Mononuclear cell (primary cell): ENCODE data around the gene PPFIA3. TPM values are rescaled to one million over a fixed set of nuclear protein-coding genes. Genes with fewer than 3 reads are reported as not detected.
A peak's percentile ranks its signal among the peaks of the same experiment; 100 is the strongest.
"Not testable (repeated sequence)": the region's sequence is repeated elsewhere in the genome, so short reads cannot be mapped to it uniquely, and the experiment has no call there.

Experiments used
- H3K27me3 ChIP-seq: 2 replicates; pipeline ENCODE4 v1.6.0; 2011; ENCODE audit warnings: low read length, control low read depth; ENCODE audit not compliant: insufficient read depth
- H3K4me1 ChIP-seq: 2 replicates; pipeline ENCODE4 v1.5.1; 2011; ENCODE audit warnings: mild to moderate bottlenecking, low read length, control low read depth; ENCODE audit not compliant: insufficient read depth
- H3K4me3 ChIP-seq: 2 replicates; pipeline ENCODE4 v1.5.1; 2011; ENCODE audit warnings: mild to moderate bottlenecking, low read length, moderate library complexity
- H3K9me3 ChIP-seq: 2 replicates; pipeline ENCODE4 v1.5.1; 2011; ENCODE audit warnings: low read depth, mild to moderate bottlenecking, control low read depth, low read length
- total RNA-seq: library from RNA; depleted of rRNA; stranded (reverse); fragments of >200 nt; gene quantifications from one replicate; pipeline ENCODE4 v1.2.3, GENCODE V29; 2012

Gene PPFIA3
- 1.2 TPM for total RNA-seq

DNA sequence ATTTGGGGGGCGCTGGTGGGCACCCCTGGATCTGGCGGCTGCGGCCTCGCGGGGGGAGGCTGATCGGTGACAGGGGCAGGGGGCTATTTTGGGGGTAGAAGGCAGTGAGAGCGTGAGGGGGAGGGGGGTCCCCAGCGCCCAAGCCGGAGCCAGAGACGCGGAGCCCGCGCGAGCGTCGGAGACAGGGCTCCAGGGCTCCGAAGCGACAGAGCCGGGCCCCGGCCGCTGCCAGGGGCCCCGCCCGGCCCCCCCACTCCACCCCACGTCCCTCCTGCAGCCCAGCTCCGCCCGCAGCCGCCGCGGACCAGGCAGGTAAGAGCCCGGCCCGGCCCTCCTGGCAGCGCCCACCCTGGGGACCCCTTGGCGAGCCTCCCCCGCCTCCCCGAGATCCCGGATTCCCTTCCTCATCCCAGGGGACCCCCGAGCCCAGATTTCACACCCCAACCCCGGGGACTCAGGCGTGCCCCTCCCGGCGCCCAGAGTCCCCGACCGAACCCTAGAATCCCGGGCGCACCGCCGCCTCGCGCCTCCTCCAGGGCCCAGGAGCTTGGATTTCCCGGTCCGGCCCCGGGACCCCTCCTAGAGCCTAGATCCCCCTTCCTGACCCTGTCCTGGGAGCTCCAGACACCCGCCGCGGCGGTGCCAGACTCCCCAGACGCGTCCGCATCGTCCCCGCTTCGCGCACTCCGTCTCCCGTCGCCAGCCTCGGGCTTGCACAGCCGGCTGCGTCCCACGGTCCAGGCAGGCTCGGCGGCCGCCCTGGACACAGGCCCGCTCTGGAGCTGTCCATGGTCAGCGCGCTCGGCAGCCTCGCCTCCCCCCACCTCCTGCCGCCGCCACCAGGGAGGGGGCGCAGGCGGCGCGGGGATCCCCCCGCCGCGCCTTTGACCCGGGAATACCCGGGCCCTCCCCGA, at the start of gene PPFIA3:
PPFIA3 (plus strand) TSS at position 134 of the 914 bp plus-strand sequence. CDS start 8,330 bp downstream, outside the sequence.
- peaks cover 38% of the 10 kb centered on the region for H3K4me1 ChIP-seq
- no peaks in the 10 kb centered on the region for H3K9me3 ChIP-seq
- peaks cover 11% of the 10 kb centered on the region for H3K27me3 ChIP-seq
- H3K4me3 ChIP-seq, result peak within 1 kb of the TSS; percentile 43

DNA sequence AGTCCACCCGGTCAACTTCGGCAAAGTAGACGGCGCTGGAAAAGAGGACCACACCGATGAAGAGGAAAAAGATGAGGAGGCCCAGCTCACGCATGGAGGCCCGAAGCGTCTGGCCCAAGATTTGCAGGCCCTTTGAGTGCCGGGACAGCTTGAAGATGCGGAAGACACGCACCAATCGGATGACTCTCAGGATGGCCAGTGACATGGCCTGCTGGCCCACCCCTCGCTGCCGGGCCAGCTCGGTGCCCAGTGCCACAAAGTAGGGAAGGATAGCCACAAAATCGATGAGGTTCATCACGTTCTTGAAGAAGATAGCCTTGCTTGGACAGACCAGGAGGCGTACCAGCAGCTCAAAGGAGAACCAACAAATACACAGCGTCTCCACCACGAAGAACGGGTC, 48.9 kb upstream of the PPFIA3 start:
- H3K4me3 ChIP-seq, result no peak overlapping the region
- H3K4me1 ChIP-seq, result no peaks in the 10 kb centered on the region
- peaks cover 40% of the 10 kb centered on the region for H3K27me3 ChIP-seq
- H3K9me3 ChIP-seq, result no peaks in the 10 kb centered on the region

DNA sequence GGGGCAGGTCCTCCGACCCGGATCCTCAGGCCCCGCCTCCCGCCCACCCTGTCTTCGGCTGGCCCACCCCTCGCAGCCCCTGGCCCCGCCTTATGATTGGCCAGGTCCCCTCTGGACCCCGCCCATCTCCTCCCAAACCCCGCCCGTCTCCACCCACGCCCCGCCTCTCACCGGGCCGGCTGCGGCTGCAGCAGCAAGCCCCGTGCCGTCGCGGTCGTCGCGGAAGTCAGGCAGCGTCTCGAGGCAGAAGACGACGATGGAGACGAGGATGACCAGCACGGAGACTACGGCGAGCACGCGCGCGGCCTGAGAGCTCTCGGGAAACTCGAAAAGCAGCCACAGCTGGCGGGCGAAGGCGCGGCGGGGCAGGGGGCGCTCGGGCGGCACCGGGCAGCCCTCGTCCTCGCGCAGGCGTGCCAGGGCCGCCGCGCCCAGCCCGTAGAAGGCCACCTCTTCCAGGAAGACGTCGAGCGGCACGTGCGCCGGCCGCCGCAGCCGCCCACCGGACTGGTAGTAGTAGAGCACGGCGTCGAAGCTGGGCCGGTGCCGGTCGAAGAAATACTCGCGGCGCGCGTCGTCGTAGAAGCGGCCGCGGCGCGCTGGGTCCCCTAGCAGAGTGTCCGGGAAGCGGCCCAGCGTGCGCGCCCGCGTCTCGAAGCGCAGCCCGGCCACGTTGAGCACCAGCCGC, 47.3 kb upstream of the PPFIA3 start:
- Histone ChIP-seq H3K4me3 (no peak overlapping the region), H3K4me1 (no peaks in the 10 kb centered on the region), H3K9me3 (no peaks in the 10 kb centered on the region), H3K27me3 (peaks cover 29% of the 10 kb centered on the region)

DNA sequence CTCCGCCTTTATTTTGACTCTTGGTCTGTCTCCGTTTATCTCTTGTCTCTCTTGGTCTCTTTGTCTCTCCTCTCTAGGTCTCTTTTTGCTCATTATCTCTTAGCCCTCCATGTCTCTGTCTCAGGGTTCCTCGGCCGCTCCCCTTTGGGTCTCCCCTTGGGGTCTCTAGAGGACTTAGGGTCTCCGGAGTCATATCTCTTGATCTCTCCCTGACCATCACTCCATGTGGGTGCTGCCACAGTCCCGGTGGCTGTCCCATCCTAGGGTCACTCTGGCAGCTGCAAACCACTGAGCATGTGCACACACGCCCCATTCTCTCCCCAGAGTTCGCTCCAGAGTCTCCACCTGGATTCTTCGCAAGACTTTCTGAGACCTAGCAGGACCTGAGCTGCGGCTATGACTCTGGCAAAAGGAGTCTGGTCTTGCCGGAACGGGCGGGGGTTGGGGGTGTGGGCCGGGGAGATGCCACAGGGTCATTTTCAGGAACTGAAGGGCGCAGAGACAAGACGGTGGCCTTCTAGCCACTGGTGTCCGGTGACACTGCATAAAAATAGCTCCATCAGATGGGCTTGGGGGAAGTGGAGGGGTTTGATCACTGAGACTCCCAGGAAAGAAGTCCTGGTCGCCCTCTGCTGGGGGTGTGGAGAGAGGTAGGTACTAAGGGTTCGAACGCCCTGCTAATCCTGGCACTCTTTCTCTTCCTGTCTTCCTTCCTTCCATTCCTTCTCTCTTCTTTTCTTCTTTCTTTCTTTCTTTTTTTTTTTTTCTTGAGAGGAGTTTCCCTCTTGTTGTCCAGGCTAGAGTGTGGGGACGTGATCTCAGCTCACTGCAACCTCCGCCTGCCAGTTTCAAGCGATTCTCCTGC, 45.6 kb upstream of the PPFIA3 start:
- H3K27me3 ChIP-seq, result peaks cover 25% of the 10 kb centered on the region
- H3K9me3 ChIP-seq, result no peaks in the 10 kb centered on the region
- no peaks in the 10 kb centered on the region for H3K4me1 ChIP-seq
- H3K4me3 ChIP-seq, result no peak overlapping the region

DNA sequence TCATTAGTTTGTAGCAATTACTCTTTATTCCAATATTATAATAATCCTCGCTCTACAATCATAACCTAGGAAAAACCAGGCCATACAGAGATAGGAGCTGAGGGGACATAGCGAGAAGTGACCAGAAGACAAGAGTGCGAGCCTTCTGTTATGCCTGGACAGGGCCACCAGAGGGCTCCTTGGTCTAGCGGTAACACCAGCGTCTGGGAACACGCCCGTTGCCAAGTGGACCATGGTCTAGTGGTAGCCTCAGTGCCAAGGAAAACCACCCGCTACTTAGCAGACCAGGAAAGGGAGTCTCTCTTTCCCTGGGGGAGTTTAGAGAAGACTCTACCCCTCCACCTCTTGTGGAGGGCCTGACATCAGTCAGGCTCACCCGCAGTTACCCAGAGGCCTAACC, 44.5 kb upstream of the PPFIA3 start:
- H3K27me3 ChIP-seq, result peaks cover 19% of the 10 kb centered on the region
- H3K4me1 ChIP-seq, H3K4me3 ChIP-seq, H3K9me3 ChIP-seq: not testable (repeated sequence)

DNA sequence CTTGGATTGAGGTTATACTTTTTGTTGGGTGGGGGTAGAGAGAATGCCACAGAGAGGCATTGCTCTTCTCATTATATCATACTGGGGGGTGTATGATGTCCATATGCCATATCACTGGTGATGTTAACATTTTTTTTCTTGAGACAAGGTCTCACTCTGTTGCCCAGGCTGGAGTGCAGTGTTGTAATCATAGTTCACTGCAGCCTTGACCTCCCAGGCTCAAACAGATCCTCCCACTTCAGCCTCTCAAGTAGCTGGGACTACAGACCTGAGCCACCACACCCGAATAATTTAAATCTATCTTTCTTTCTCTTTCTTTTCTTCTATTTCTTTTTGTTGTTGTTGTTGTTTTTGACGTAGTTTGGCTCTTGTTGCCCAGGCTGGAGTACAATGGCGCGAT, 39.0 kb upstream of the PPFIA3 start:
- Histone ChIP-seq H3K4me1 (peaks cover 6% of the 10 kb centered on the region), H3K9me3 (no peaks in the 10 kb centered on the region), H3K4me3 (no peak overlapping the region)

DNA sequence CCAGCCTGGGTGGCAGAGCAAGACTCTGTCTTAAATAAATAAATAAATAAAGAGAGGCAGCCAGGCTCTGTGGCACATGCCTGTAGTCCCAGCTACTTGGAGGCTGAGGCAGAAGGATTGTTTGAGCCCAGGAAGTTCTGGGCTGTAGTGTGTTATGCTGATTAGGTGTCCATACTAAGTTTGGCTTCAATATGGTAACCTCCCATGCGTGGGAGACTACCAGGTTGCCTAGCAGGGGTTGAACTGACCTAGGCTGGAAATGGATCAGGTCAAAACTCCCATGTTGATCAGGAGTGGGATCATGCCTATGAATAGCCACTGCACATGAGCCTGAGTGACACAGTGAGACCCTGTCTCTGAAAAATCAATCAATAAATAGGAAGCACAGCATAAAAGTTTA, 38.1 kb upstream of the PPFIA3 start:
- Histone ChIP-seq H3K27me3 (no peaks in the 10 kb centered on the region), H3K4me3 (no peak overlapping the region), H3K4me1 (peaks cover 12% of the 10 kb centered on the region), H3K9me3 (no peaks in the 10 kb centered on the region)

More for the DNA sequence above, 39.0 kb upstream of the PPFIA3 start:
- H3K27me3 ChIP-seq, result no peaks in the 10 kb centered on the region

DNA sequence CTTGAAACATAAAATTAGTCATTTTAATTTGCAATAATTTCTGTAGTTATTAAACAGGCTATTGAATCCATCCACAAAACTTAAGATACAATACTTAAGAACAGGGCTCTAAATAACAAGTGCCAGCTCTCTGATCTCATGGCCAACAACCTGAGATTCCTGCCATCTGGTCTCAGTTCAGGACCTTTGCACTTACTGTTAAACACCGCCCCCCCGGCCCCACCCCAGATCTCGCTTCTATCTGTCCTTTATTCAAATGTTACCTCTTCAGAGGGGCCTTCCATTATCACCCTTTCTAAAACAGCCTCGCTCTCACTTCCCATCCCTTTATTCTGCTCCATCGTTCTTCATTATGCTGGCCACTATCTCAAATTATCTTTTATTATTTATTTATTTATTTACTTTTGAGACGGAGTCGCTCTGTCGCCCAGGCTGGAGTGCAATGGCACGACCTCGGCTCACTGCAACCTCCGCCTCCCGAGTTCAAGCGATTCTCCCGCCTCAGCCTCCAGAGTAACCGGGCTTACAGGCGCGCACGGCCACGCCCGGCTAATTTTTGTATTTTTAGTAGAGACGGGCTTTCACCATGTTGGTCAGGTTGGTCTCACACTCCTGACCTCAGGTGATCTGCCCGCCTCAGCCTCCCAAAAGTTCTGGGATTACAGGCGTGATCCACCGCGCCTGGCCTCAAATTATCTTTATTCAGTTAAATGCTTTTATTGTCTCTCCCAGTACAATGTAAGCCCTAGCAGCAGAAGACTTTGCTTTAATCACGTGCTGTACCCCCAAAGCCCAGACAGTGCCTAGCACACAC, 34.9 kb upstream of the PPFIA3 start:
- Histone ChIP-seq H3K9me3 (no peaks in the 10 kb centered on the region), H3K27me3 (no peaks in the 10 kb centered on the region), H3K4me3 (peak overlapping the region; percentile 96), H3K4me1 (peaks cover 32% of the 10 kb centered on the region)

DNA sequence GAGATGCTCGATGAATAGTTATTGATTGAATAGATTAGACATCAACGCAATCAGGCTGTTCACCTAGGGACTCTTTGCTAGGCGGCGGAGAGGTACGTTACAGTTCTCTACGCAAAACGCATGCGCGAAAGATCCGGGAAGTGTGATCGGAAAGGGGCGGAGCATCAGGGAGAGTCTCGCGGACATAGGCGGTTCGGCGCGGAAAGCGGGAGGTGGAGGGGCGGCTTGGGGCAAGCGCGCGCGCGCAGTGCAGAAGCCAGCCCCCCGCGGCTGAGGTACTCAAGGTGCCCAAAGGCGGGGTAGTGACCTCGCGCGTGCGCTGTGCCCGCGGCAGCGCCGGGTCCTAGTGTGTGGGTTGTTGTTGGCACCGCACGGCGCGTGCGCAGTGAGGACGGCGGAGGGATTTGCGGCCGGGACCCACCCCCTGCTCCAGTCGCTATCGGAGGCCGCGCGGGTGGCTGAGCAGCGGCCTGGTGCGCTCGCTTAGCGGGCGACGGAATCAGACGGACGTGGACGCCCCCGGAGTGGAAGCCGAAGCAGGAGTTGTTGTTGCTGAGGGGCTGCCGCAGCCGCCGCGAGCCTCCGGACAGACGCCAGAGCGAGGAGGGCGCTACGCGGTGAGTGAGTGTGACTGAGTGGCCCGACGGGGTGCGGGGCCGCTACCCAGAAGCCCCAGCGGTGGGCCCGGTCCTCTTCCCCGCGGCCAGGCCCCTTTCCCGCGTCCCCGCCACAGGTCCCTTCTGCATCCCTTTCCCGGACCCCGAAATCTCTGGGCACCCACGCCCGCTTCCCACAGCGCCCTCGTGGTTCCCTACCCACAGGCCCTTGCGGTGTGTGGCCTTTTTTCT, 34.1 kb upstream of the PPFIA3 start, which contains the start of gene SNRNP70:
SNRNP70 (plus strand) TSS at position 432 of the 848 bp plus-strand sequence. CDS start 964 bp downstream, outside the sequence.
- H3K27me3 ChIP-seq, result no peaks in the 10 kb centered on the region
- H3K4me3 ChIP-seq, result peak within 1 kb of the TSS; percentile 96
- no peaks in the 10 kb centered on the region for H3K9me3 ChIP-seq
- peaks cover 32% of the 10 kb centered on the region for H3K4me1 ChIP-seq

DNA sequence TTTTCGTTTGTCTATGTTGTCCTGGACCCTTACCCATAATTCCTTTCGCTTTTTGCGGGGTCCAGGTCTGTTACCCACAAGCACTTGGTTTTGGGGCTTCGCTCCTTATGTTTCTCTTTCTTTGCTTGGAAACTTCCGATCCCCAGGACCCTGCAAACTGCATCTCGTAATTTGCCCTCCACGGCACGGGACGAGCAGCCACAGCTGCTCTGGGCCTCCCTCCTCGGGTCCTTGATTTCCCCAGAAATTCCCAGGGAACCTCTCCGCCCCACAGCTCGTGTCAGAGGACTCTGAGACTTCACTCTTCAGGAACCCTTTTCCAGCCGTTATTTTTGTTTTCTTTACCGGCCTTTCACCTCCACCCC, 33.5 kb upstream of the PPFIA3 start:
- H3K4me3 ChIP-seq, result peak overlapping the region; percentile 96

DNA sequence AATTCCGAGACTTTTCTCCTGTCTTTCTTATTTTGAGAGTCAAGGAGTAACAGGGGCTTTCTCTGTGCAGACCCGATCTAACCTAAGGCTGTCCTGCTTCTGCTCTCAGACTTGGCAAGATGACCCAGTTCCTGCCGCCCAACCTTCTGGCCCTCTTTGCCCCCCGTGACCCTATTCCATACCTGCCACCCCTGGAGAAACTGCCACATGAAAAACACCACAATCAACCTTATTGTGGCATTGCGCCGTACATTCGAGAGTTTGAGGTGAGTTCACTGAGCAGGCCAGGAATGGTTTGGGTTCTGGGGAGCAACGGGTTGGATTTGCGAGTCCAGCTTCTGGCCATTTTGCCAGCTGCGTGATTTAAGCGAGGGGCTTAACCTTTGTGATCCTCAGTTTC, 33.0 kb upstream of the PPFIA3 start:
- peaks cover 32% of the 10 kb centered on the region for H3K4me1 ChIP-seq
- peak overlapping the region; percentile 96 for H3K4me3 ChIP-seq
- H3K9me3 ChIP-seq, result no peaks in the 10 kb centered on the region
- H3K27me3 ChIP-seq, result no peaks in the 10 kb centered on the region

More for the DNA sequence above, 33.5 kb upstream of the PPFIA3 start:
- H3K4me1 ChIP-seq, result peaks cover 32% of the 10 kb centered on the region
- H3K9me3 ChIP-seq, result no peaks in the 10 kb centered on the region
- no peaks in the 10 kb centered on the region for H3K27me3 ChIP-seq

DNA sequence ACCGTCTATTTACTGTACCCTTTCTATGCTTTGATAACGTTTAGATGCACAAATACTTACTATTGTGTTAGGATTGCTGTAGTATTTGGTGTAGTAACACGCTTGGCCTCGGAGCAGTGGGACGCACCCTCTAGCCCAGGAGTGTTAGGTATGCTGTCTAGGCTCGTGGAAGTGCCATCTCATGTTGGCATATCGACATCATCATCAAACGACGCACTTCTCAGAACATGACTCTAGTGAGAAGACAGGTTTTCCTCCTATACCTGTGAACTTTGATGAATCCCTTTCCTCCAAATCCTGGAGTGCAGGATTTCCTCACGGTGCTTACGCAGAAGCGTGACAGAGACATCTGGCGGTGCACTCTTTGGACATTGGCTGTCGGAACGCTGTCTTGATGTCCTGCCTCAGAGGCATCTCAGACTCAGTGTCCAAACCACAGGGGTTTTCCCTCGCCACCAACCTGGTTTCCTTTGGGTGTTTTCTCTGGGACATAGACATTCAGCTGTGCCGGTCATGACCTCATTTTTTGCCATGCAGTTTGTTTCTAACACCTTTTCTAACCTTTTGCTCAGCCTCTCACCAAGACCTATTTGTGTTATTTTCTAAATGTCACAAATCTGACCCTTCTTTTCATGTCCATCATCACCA, 27.8 kb upstream of the PPFIA3 start:
- Histone ChIP-seq H3K4me1 (peaks cover 18% of the 10 kb centered on the region), H3K4me3 (no peak overlapping the region), H3K27me3 (no peaks in the 10 kb centered on the region), H3K9me3 (no peaks in the 10 kb centered on the region)

DNA sequence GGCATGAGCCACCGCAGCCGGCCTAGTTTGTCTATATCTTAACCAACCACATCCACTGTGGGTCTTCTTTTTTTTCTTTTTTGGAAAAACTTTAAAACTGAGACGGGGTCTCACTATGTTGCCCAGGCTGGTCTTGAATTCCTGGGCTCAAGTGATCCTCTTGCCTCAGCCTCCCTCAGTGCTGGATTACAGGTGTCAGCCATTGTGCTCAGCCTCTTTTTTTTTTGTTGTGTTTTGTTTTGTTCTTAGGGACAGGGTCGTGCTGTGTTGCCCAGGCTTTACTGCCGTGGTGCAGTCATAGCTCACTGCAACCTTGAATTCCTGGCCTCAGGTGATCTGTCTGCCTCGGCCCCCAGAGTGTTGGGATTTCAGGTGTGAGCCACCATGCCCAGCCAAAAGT, 26.7 kb upstream of the PPFIA3 start:
- peaks cover 6% of the 10 kb centered on the region for H3K4me1 ChIP-seq
- no peaks in the 10 kb centered on the region for H3K27me3 ChIP-seq
- no peaks in the 10 kb centered on the region for H3K9me3 ChIP-seq
- H3K4me3 ChIP-seq, result no peak overlapping the region
